ENCODE measurements around the gene PDE10A. TPM values are rescaled to one million over a fixed set of nuclear protein-coding genes. Genes with fewer than 3 reads are reported as not detected.

Gene PDE10A
- total and polyA plus RNA-seq, 7 experiments from 2014 or later: not detected

DNA sequence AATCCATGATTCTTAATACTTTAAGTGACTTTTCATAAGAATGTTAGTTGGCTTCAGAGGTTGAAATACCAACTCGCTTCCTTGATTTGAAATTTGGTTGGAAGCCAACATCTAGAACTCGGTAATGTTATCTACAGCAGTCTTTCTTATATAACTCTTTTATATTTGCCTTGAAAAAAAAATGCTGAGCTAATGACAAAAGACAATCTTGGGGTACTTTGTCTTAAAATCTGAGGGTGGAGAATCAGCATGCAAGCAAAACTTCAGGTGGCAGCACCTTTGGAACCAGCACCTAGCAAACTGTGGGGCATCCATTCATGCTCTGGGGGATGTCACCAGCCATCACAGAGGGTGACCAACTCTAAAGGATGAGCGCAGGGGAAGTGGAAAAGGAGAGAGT lies 76.3 kb downstream of the PDE10A start:
- no peaks in the 10 kb centered on the region for H3K36me3 Mint-ChIP-seq
- Histone ChIP-seq H3K9me3 (ENCODE audit: control insufficient read depth in 2 of 3, low read length in 3 of 3) (no peaks in the 10 kb centered on the region), H3K4me3 (ENCODE audit: low read length) (no peak overlapping the region), H3K4me1 (ENCODE audit: control insufficient read depth in 2 of 2, insufficient read depth in 2 of 2, low read length in 2 of 2) (no peaks in the 10 kb centered on the region), H3K36me3 (ENCODE audit: control insufficient read depth in 2 of 3, insufficient read depth in 3 of 3, low read length in 3 of 3) (no peaks in the 10 kb centered on the region), H3K27ac (ENCODE audit: low read depth, low read length) (no peak overlapping the region), H3K27me3 (ENCODE audit: control insufficient read depth in 2 of 2, insufficient read depth in 2 of 2, low read length in 2 of 2) (no peaks in the 10 kb centered on the region)
- no peaks in the 10 kb centered on the region for H3K4me1 Mint-ChIP-seq
- peaks cover 0 to 3% (median 0%) of the 10 kb centered on the region in 5 donors for H3K27me3 Mint-ChIP-seq
- POLR2A ChIA-PET: no interaction called here
- DNase-seq (no peak), ATAC-seq (no peak)
- H3K9me3 Mint-ChIP-seq: peaks cover 0 to 7% (median 4%) of the 10 kb centered on the region in 11 donors
- H3K4me3 Mint-ChIP-seq: no peak overlapping the region
- H3K27ac Mint-ChIP-seq: no peak overlapping the region
- intact Hi-C loops (cut with micrococcal nuclease): no loop called here
- CTCF ChIA-PET: no interaction called here

DNA sequence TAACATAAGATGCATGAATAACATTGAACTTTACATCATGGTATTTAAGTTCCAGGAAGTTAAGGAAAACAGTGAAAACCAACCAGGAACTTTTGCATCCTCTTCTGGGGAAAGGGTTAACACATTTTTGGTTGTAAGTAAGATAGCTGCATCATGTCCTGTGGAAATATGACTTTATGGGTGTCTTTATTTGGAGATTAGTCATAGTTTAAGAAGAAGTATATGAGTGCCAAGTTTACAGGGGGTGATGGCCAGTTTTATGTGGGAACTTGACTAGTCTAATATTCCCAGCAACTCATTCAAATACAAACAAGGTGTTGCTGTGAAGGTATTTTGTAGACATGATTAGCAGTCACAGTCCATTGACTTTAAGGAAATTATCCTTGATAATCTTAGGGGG lies 78.0 kb downstream of the PDE10A start:
- H3K4me3 ChIP-seq (ENCODE audit: low read length): no peak overlapping the region
- no peaks in the 10 kb centered on the region for H3K9me3 ChIP-seq (ENCODE audit: control insufficient read depth in 2 of 3, low read length in 3 of 3)
- no peaks in the 10 kb centered on the region for H3K4me1 ChIP-seq (ENCODE audit: control insufficient read depth in 2 of 2, insufficient read depth in 2 of 2, low read length in 2 of 2)
- DNase-seq: no peak
- ChIA-PET POLR2A (no interaction called here), CTCF (no interaction called here)
- no peak overlapping the region for H3K4me3 Mint-ChIP-seq
- no peaks in the 10 kb centered on the region for H3K36me3 Mint-ChIP-seq
- peak overlapping the region in 1 of 9 donors; percentile 52 for H3K27ac Mint-ChIP-seq
- H3K36me3 ChIP-seq (ENCODE audit: control insufficient read depth in 2 of 3, insufficient read depth in 3 of 3, low read length in 3 of 3): no peaks in the 10 kb centered on the region
- H3K4me1 Mint-ChIP-seq: no peaks in the 10 kb centered on the region
- H3K27ac ChIP-seq (ENCODE audit: low read depth, low read length): no peak overlapping the region
- peaks cover 0 to 3% (median 0%) of the 10 kb centered on the region in 5 donors for H3K27me3 Mint-ChIP-seq
- no peaks in the 10 kb centered on the region for H3K27me3 ChIP-seq (ENCODE audit: control insufficient read depth in 2 of 2, insufficient read depth in 2 of 2, low read length in 2 of 2)
- ATAC-seq: no peak
- H3K9me3 Mint-ChIP-seq: peaks cover 0 to 7% (median 2%) of the 10 kb centered on the region in 11 donors
- intact Hi-C loops (cut with micrococcal nuclease): no loop called here

DNA sequence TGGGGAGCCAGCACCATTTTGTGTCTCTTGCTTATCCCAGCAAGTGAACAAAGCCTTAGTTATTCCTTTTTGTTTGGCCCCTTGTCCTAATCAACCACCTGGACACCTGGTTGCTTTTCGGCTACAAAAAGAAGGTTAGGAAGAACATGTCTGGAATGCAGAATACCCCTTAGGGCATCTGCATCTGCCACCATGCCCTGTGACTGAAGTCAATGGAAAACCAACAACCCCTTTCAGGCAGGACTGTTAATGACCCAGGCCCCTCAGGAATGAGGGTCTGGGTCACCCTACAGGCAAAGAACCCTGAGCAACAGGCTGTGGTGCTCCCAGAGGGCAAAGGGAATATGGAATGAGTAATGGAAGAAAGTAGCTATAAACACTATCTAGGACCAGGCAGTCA lies 78.5 kb downstream of the PDE10A start:
- Mint-ChIP-seq H3K4me3 (no peak overlapping the region), H3K36me3 (no peaks in the 10 kb centered on the region), H3K27ac (no peak overlapping the region), H3K9me3 (peaks cover 0 to 7% (median 2%) of the 10 kb centered on the region in 11 donors), H3K4me1 (no peaks in the 10 kb centered on the region), H3K27me3 (peaks cover 0 to 3% (median 0%) of the 10 kb centered on the region in 5 donors)
- CTCF ChIA-PET: no interaction called here
- Histone ChIP-seq H3K27me3 (ENCODE audit: control insufficient read depth in 2 of 2, insufficient read depth in 2 of 2, low read length in 2 of 2) (no peaks in the 10 kb centered on the region), H3K4me3 (ENCODE audit: low read length) (no peak overlapping the region), H3K27ac (ENCODE audit: low read depth, low read length) (no peak overlapping the region), H3K36me3 (ENCODE audit: control insufficient read depth in 2 of 3, insufficient read depth in 3 of 3, low read length in 3 of 3) (no peaks in the 10 kb centered on the region), H3K4me1 (ENCODE audit: control insufficient read depth in 2 of 2, insufficient read depth in 2 of 2, low read length in 2 of 2) (no peaks in the 10 kb centered on the region), H3K9me3 (ENCODE audit: control insufficient read depth in 2 of 3, low read length in 3 of 3) (no peaks in the 10 kb centered on the region)
- intact Hi-C loops (cut with micrococcal nuclease): no loop called here
- POLR2A ChIA-PET: no interaction called here
- DNase-seq (no peak), ATAC-seq (no peak)

DNA sequence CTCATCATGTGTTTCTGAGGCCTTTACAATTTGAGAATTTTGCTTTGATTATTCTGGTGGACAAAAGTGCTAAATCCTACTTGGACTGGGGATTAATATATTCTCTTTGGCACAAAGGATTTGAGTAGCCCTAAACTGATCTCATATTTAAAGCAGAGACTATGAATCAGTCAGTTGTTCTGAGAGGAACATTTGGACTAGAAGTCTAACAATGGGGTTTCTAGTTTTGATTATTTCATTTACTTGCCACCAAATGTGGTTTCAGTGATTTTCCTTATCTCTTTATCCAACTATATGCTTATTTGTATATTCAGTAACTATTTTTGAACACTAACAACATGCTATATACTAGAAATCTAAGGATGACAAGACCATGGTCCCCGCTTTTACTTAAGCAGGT lies 81.4 kb downstream of the PDE10A start:
- H3K4me3 ChIP-seq (ENCODE audit: low read length): no peak overlapping the region
- H3K9me3 Mint-ChIP-seq: peaks cover 0 to 7% (median 2%) of the 10 kb centered on the region in 11 donors
- no peak overlapping the region for H3K27ac ChIP-seq (ENCODE audit: low read depth, low read length)
- intact Hi-C loops (cut with micrococcal nuclease): no loop called here
- H3K27ac Mint-ChIP-seq: no peak overlapping the region
- ChIA-PET CTCF (no interaction called here), POLR2A (interaction anchor here (0.6 kb wide), 1 partner anchor 10 kb away, joined by 3 read pairs; no protein-coding TSS in a partner anchor)
- no peak for ATAC-seq
- no peaks in the 10 kb centered on the region for H3K27me3 ChIP-seq (ENCODE audit: control insufficient read depth in 2 of 2, insufficient read depth in 2 of 2, low read length in 2 of 2)
- no peaks in the 10 kb centered on the region for H3K36me3 Mint-ChIP-seq
- H3K4me1 Mint-ChIP-seq: no peaks in the 10 kb centered on the region
- no peak for DNase-seq
- H3K27me3 Mint-ChIP-seq: no peaks in the 10 kb centered on the region
- H3K36me3 ChIP-seq (ENCODE audit: control insufficient read depth in 2 of 3, insufficient read depth in 3 of 3, low read length in 3 of 3): no peaks in the 10 kb centered on the region
- H3K4me1 ChIP-seq (ENCODE audit: control insufficient read depth in 2 of 2, insufficient read depth in 2 of 2, low read length in 2 of 2): no peaks in the 10 kb centered on the region
- no peaks in the 10 kb centered on the region for H3K9me3 ChIP-seq (ENCODE audit: control insufficient read depth in 2 of 3, low read length in 3 of 3)
- no peak overlapping the region for H3K4me3 Mint-ChIP-seq

DNA sequence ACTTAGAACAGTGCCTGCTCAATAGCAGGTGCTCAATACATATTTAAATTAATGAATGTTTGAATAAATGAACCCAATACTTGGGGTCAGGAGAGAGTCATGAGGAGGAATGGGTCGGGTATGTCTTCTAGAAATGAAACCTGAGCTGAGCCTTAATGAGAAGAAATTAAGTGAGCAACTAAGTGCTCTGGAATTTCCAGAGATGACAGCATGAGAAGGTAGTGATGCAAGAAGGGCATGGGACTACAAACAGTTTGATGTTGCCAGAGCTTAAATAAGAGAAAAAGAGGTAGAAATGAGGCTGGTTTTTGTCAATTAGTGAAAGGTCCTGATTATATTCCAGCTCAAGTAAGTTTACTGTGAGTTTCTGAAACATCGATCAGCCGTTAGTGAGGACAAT lies 82.9 kb downstream of the PDE10A start:
- ATAC-seq: no peak
- no peak overlapping the region for H3K4me3 ChIP-seq (ENCODE audit: low read length)

DNA sequence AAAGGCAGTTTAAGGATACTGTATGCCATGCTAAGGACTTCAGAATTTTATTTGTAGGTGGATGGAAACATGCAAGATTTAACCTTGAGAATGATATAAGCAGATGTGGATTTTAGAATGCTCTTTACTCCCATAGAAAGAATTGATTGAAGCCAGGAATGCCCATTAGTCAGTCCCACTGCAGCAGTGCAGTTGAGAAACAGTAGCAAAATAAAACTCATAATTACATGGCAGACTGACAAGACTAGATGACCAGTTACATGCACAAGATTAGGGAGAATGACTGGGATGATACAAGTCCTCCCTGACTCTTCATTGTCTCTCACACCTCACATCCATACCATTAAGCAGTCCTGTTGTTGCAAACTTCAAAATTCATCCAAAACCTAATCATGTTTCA lies 83.9 kb downstream of the PDE10A start:
- Mint-ChIP-seq H3K27ac (no peak overlapping the region), H3K36me3 (no peaks in the 10 kb centered on the region), H3K4me3 (no peak overlapping the region), H3K9me3 (no peaks in the 10 kb centered on the region), H3K4me1 (no peaks in the 10 kb centered on the region), H3K27me3 (no peaks in the 10 kb centered on the region)
- ATAC-seq: no peak
- no peak overlapping the region for H3K4me3 ChIP-seq (ENCODE audit: low read length)
- no peak for DNase-seq
- H3K4me1 ChIP-seq (ENCODE audit: control insufficient read depth in 2 of 2, insufficient read depth in 2 of 2, low read length in 2 of 2): no peaks in the 10 kb centered on the region
- ChIA-PET CTCF (no interaction called here), POLR2A (no interaction called here)
- H3K27ac ChIP-seq (ENCODE audit: low read depth, low read length): no peak overlapping the region
- H3K9me3 ChIP-seq (ENCODE audit: control insufficient read depth in 2 of 3, low read length in 3 of 3): no peaks in the 10 kb centered on the region
- H3K36me3 ChIP-seq (ENCODE audit: control insufficient read depth in 2 of 3, insufficient read depth in 3 of 3, low read length in 3 of 3): no peaks in the 10 kb centered on the region
- intact Hi-C loops (cut with micrococcal nuclease): no loop called here
- no peaks in the 10 kb centered on the region for H3K27me3 ChIP-seq (ENCODE audit: control insufficient read depth in 2 of 2, insufficient read depth in 2 of 2, low read length in 2 of 2)

More for the DNA sequence above, 82.9 kb downstream of the PDE10A start:
- ChIA-PET CTCF (no interaction called here), POLR2A (no interaction called here)
- Mint-ChIP-seq H3K4me1 (no peaks in the 10 kb centered on the region), H3K27me3 (no peaks in the 10 kb centered on the region), H3K9me3 (peaks cover 0 to 5% (median 0%) of the 10 kb centered on the region in 11 donors), H3K36me3 (no peaks in the 10 kb centered on the region), H3K27ac (no peak overlapping the region), H3K4me3 (no peak overlapping the region)
- no peak for DNase-seq
- intact Hi-C loops (cut with micrococcal nuclease): no loop called here
- Histone ChIP-seq H3K9me3 (ENCODE audit: control insufficient read depth in 2 of 3, low read length in 3 of 3) (no peaks in the 10 kb centered on the region), H3K27me3 (ENCODE audit: control insufficient read depth in 2 of 2, insufficient read depth in 2 of 2, low read length in 2 of 2) (no peaks in the 10 kb centered on the region), H3K4me1 (ENCODE audit: control insufficient read depth in 2 of 2, insufficient read depth in 2 of 2, low read length in 2 of 2) (no peaks in the 10 kb centered on the region), H3K36me3 (ENCODE audit: control insufficient read depth in 2 of 3, insufficient read depth in 3 of 3, low read length in 3 of 3) (no peaks in the 10 kb centered on the region), H3K27ac (ENCODE audit: low read depth, low read length) (no peak overlapping the region)

DNA sequence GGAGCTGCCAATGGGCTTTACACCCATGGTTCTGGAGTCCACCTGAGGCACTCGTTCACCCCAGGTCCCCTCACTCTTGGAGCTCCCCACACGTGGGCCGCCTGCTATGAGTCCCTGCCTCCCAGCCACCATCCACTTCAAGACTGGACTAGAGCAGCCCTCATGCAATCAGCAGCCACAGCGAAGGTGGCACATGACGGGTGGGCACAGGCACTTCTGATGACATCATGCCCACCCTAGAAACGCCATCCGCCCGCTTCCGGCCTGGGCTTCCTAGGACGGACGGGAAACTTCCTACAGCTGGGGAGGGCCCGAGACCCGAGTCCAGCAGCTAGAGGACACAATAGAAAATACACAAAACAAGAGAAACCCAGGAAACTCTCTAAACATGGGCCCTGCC lies 85.5 kb downstream of the PDE10A start:
- POLR2A ChIA-PET: no interaction called here
- H3K27ac ChIP-seq (ENCODE audit: low read depth, low read length): no peak overlapping the region
- H3K9me3 ChIP-seq (ENCODE audit: control insufficient read depth in 2 of 3, low read length in 3 of 3): no peaks in the 10 kb centered on the region
- intact Hi-C loops (cut with micrococcal nuclease): no loop called here
- H3K27me3 ChIP-seq (ENCODE audit: control insufficient read depth in 2 of 2, insufficient read depth in 2 of 2, low read length in 2 of 2): no peaks in the 10 kb centered on the region
- Mint-ChIP-seq H3K27me3 (no peaks in the 10 kb centered on the region), H3K36me3 (no peaks in the 10 kb centered on the region), H3K4me1 (no peaks in the 10 kb centered on the region), H3K4me3 (no peak overlapping the region), H3K9me3 (no peaks in the 10 kb centered on the region), H3K27ac (no peak overlapping the region)
- no peak for ATAC-seq
- H3K4me3 ChIP-seq (ENCODE audit: low read length): no peak overlapping the region
- H3K4me1 ChIP-seq (ENCODE audit: control insufficient read depth in 2 of 2, insufficient read depth in 2 of 2, low read length in 2 of 2): no peaks in the 10 kb centered on the region
- H3K36me3 ChIP-seq (ENCODE audit: control insufficient read depth in 2 of 3, insufficient read depth in 3 of 3, low read length in 3 of 3): no peaks in the 10 kb centered on the region
- no peak for DNase-seq
- CTCF ChIA-PET: no interaction called here
